WTC11 (cell line): ENCODE data around the gene MAPT.

Experiments
- CTCF ChIP-seq: fragments of 200-600 bp; IDR thresholded peaks from 2 replicates; pipeline ENCODE4 v1.8.0; 2022; ENCODE audit warnings: antibody characterized with exemption
- KAT7 ChIP-seq: sonication (generic); formaldehyde crosslinking; IDR thresholded peaks from 2 replicates; pipeline ENCODE4 v1.8.1; 2023; ENCODE audit warnings: missing genetic modification reagents, mild to moderate bottlenecking, borderline replicate concordance
- MLX ChIP-seq: sonication (generic); formaldehyde crosslinking; IDR thresholded peaks from 2 replicates; pipeline ENCODE4 v1.8.1; 2023; ENCODE audit warnings: mild to moderate bottlenecking, missing genetic modification reagents, moderate library complexity
- USF1 ChIP-seq: sonication (generic); formaldehyde crosslinking; IDR thresholded peaks from 2 replicates; pipeline ENCODE4 v1.8.0; 2022; ENCODE audit warnings: mild to moderate bottlenecking, missing genetic modification reagents

GRCh38 chr17:45942284-45942683, 47.9 kb downstream of the MAPT start:
- no peak for TF ChIP-seq CTCF
- no peak for TF ChIP-seq KAT7 (CRISPR knock-in tag)
- TF ChIP-seq USF1 (CRISPR knock-in tag) = no peak
- TF ChIP-seq MLX (CRISPR knock-in tag) = no peak
